A549 (cell line): ENCODE data around the gene TMEM108. TPM values are rescaled to one million over a fixed set of nuclear protein-coding genes. Genes with fewer than 3 reads are reported as not detected.

Source experiments
- ATAC-seq, 2 experiments: fragments of 200-7000 bp in 1 of 2; fragments of >200 bp in 1 of 2; cut with Nextera tagmentation in 1 of 2; cut with Tn5 transposase in 1 of 2; 3 replicates each; pipeline versions ENCODE4 v1.8.0 to v1.9.1; 2018 to 2020; ENCODE audit warnings: mild to moderate bottlenecking in 1 of 2, moderate library complexity in 1 of 2
- CTCF ChIA-PET: fragments of 300-600 bp; sonication (Branson Sonifier 250); formaldehyde crosslinking; extraction: SDS; loops from one replicate; lab custom pipeline; 2021; ENCODE audit warnings: antibody characterized with exemption, inconsistent platforms; lab: Yijun Ruan, JAX
- POLR2A ChIA-PET: fragments of 350-600 bp; formaldehyde crosslinking; extraction: SDS; loops from one replicate; lab custom pipeline; 2021; ENCODE audit warnings: antibody characterized with exemption, inconsistent platforms; lab: Yijun Ruan, JAX
- DNase-seq, 2 experiments: peaks; one replicate each; pipeline versions ENCODE4 v3.0.0 to v3.0.0-alpha.2; 2011 to 2016; ENCODE audit warnings: low read depth in 1 of 2, low spot score in 1 of 2
- FAIRE-seq: peaks from 2 replicates; lab custom pipeline; 2011; peaks lifted over from hg19 to GRCh38; lab: Jason Lieb, UNC
- H3K27ac ChIP-seq, 2 experiments: fragments of >200 bp; sonication (Bioruptor Twin); formaldehyde crosslinking; 3 replicates each; pipeline ENCODE4 v1.5.1; 2016 to 2017
- H3K4me1 ChIP-seq: fragments of >200 bp; sonication (Bioruptor Twin); formaldehyde crosslinking; 3 replicates; pipeline ENCODE4 v1.6.1; 2016
- H3K4me2 ChIP-seq: fragments of >200 bp; sonication (Bioruptor Twin); formaldehyde crosslinking; 3 replicates; pipeline ENCODE4 v1.6.1; 2016
- H3K4me3 ChIP-seq: fragments of >200 bp; sonication (Bioruptor Twin); formaldehyde crosslinking; 3 replicates; pipeline ENCODE4 v1.5.1; 2016
- H3K9me3 ChIP-seq: fragments of >200 bp; sonication (Bioruptor Twin); formaldehyde crosslinking; 3 replicates; pipeline ENCODE4 v1.6.1; 2016
- BHLHE40 ChIP-seq: IDR thresholded peaks from 2 replicates; pipeline ENCODE4 v1.6.1; 2012; ENCODE audit warnings: low read depth, low read length, inconsistent platforms
- CEBPB ChIP-seq, 2 experiments: fragments of >200 bp in 1 of 2; sonication (Bioruptor Twin) in 1 of 2; formaldehyde crosslinking in 1 of 2; IDR thresholded peaks; 2 replicates each; pipeline ENCODE4 v1.6.1; 2012 to 2016
- CHD2 ChIP-seq: fragments of 150-350 bp; IDR thresholded peaks from 2 replicates; pipeline ENCODE4 v1.6.1; 2014; ENCODE audit warnings: low read length; ENCODE audit not compliant: partially characterized antibody
- ESRRA ChIP-seq: fragments of 150-350 bp; IDR thresholded peaks from 2 replicates; pipeline ENCODE4 v1.6.1; 2014; ENCODE audit warnings: mild to moderate bottlenecking, low read length, borderline replicate concordance
- FOSL2 ChIP-seq, 2 experiments: fragments of 450-650 bp in 1 of 2; fragments of >200 bp in 1 of 2; sonication (Bioruptor Twin) in 1 of 2; formaldehyde crosslinking; IDR thresholded peaks; 2 replicates each; pipeline versions ENCODE4 v1.5.0 to v1.6.1; 2016 to 2020; ENCODE audit warnings: mild to moderate bottlenecking in 1 of 2, moderate library complexity in 1 of 2
- FOXS1 ChIP-seq: fragments of 250-450 bp; sonication (Bioruptor Pico); IDR thresholded peaks from 2 replicates; pipeline ENCODE4 v1.5.0; 2020; ENCODE audit warnings: mild to moderate bottlenecking, moderate library complexity
- GATA3 ChIP-seq: IDR thresholded peaks from 2 replicates; pipeline ENCODE4 v1.6.1; 2012; ENCODE audit warnings: borderline replicate concordance
- HEYL ChIP-seq: fragments of 250-450 bp; sonication (Bioruptor Pico); IDR thresholded peaks from 2 replicates; pipeline ENCODE4 v1.8.0; 2021; ENCODE audit warnings: mild to moderate bottlenecking, moderate library complexity
- HOXB5 ChIP-seq: fragments of 250-450 bp; sonication (Bioruptor Pico); IDR thresholded peaks from 2 replicates; pipeline ENCODE4 v1.5.0; 2020; ENCODE audit warnings: mild to moderate bottlenecking, moderate library complexity
- JUN ChIP-seq, 2 experiments: fragments of >200 bp; sonication (Bioruptor Twin); formaldehyde crosslinking; IDR thresholded peaks; 2 replicates in 1 of 2; 3 replicates in 1 of 2; pipeline ENCODE4 v1.6.1; 2016 to 2017
- KDM1A ChIP-seq: fragments of 200-600 bp; sonication (generic); IDR thresholded peaks from 2 replicates; pipeline ENCODE4 v1.6.1; 2016; ENCODE audit warnings: low read depth, mild to moderate bottlenecking
- MAFK ChIP-seq: fragments of 450-650 bp; IDR thresholded peaks from 2 replicates; pipeline ENCODE4 v1.6.1; 2014; ENCODE audit not compliant: partially characterized antibody
- MAZ ChIP-seq: fragments of 150-350 bp; IDR thresholded peaks from 2 replicates; pipeline ENCODE4 v1.6.1; 2014; ENCODE audit warnings: antibody characterized with exemption, low read depth, low read length, borderline replicate concordance
- NFE2L2 ChIP-seq: fragments of 150-350 bp; conservative IDR thresholded peaks from 2 replicates; pipeline ENCODE4 v1.6.1; 2014; ENCODE audit warnings: low read length
- POLR2A ChIP-seq: IDR thresholded peaks from 2 replicates; pipeline ENCODE4 v1.6.1; 2012; ENCODE audit warnings: mild to moderate bottlenecking, low read length
- SMC3 ChIP-seq: fragments of >200 bp; sonication (Bioruptor Twin); formaldehyde crosslinking; IDR thresholded peaks from 3 replicates; pipeline ENCODE4 v1.6.1; 2018; ENCODE audit warnings: inconsistent platforms
- SREBF2 ChIP-seq: fragments of 450-650 bp; IDR thresholded peaks from 2 replicates; pipeline ENCODE4 v1.6.1; 2014; ENCODE audit warnings: mild to moderate bottlenecking, moderate library complexity
- TP53 ChIP-seq: fragments of 250-450 bp; sonication (Bioruptor Pico); IDR thresholded peaks from 2 replicates; pipeline ENCODE4 v1.5.0; 2021; ENCODE audit warnings: mild to moderate bottlenecking, moderate library complexity
- ZNF302 ChIP-seq: fragments of 250-450 bp; sonication (Bioruptor Pico); IDR thresholded peaks from 2 replicates; pipeline ENCODE4 v1.9.0; 2021; ENCODE audit warnings: inconsistent platforms, mild to moderate bottlenecking, moderate library complexity
- ZSCAN20 ChIP-seq: fragments of 250-450 bp; sonication (Bioruptor Pico); IDR thresholded peaks from 2 replicates; pipeline ENCODE4 v1.8.0; 2022; ENCODE audit warnings: mild to moderate bottlenecking, moderate library complexity
- WGBS: methylation state at CpG from one replicate; pipeline ENCODE4 v1.1.6; 2017; ENCODE audit errors: missing lambda C conversion rate; 5-methylcytosine and 5-hydroxymethylcytosine counted together
- polyA plus RNA-seq, 4 experiments: library from polyadenylated mRNA; depleted of rRNA in 3 of 4; stranded (reverse); fragments of >200 nt; fragmentation: RNase III in 1 of 4; extraction: RNeasy Plus Mini Kit Qiagen cat#74134 plus additional on column Dnase treatment in 1 of 4; gene quantifications; 2 replicates in 3 of 4; 3 replicates in 1 of 4; pipeline ENCODE4 v1.2.3, GENCODE V29; 2011 to 2017
- TF ChIP-seq, protein P1 (sequence below): fragments of 250-450 bp; sonication (Bioruptor Pico); IDR thresholded peaks from 2 replicates; pipeline ENCODE4 v1.5.0; 2021; ENCODE audit warnings: mild to moderate bottlenecking, moderate library complexity, borderline replicate concordance
- TF ChIP-seq, protein P2 (sequence below): fragments of 150-350 bp; IDR thresholded peaks from 2 replicates; pipeline ENCODE4 v1.6.1; 2014; ENCODE audit warnings: low read depth, mild to moderate bottlenecking, low read length
- TF ChIP-seq, protein P3 (sequence below): IDR thresholded peaks from 2 replicates; pipeline ENCODE4 v1.6.1; 2012

TMEM108 gene
- polyA plus RNA-seq, 2 of the 4 experiments (the other 2 are of a cell fraction), result not detected

DNA sequence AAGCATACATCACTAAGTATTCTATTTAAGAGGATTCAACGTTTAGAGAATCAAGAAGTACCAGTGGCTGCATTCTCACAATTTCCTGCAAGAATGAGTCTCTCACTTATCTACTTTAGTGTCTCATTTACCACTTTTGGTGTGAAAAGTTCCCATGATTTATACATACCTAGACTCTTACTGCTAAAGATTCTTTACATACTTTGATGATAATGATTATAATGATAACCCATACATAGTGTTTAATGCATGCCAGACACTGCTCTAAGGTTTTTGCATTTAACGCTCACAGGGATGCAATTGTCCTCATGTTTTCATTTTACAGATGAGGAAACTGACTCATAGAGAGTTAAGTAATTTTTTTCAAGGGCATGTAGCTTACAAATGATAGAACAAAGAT, 133.6 kb downstream of the TMEM108 start (continued):
- TF ChIP-seq NFE2L2, result no peak
- TF ChIP-seq FOSL2 (IDR thresholded peaks at IDR 0.05), result no peak
- no peak for TF ChIP-seq FOSL2 (CRISPR knock-in tag; IDR thresholded peaks at IDR 0.05)
- TF ChIP-seq, all 56 proteins: peak for 0

DNA sequence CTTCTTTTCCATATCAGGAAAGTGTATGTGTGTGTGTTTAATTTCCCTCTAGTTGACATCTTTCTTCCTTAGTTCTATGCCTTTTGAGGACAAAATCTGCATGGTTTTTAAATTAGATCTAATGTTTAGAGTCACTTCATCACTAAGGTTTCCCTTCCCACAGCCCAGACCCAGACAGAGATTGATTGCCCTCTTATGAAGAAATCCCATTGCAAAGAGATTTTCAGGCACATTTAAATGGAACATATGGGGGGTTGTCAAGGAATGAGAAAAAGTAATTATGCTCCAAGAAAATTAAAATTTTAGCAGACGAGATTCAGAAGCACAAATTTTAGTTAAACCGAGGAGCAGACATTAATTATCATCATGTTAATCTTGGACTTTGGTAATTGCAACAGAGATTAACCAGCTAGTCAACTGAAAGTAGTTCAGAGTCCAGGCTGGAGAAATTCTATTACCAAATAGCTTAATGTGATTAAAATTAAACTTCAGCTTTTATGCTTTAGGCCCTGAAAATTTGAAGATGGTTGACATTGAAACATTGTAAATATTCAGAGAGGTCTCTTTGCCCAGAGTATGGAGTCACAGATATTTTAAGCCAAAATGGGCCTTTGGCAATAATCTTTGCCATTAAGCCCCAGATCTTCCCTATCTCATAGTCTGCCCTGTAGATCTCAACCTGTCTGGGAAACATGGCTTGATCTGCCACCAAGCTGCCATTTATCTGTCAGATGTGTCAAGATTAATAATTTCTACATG, 143.4 kb downstream of the TMEM108 start:
- H3K4me3 ChIP-seq, result no peak overlapping the region
- no peak overlapping the region for H3K27ac ChIP-seq
- CTCF ChIA-PET, result no interaction called here
- no peak for DNase-seq
- no peak overlapping the region for H3K4me2 ChIP-seq
- H3K4me1 ChIP-seq, result no peaks in the 10 kb centered on the region
- no peak for FAIRE-seq
- no peak for ATAC-seq
- POLR2A ChIA-PET, result no interaction called here
- WGBS, result 0% methylated on average over 2 of the region's 2 CpGs
- H3K9me3 ChIP-seq, result no peaks in the 10 kb centered on the region
- no peak for TF ChIP-seq JUN (IDR thresholded peaks at IDR 0.05)
- TF ChIP-seq ZSCAN20 (CRISPR knock-in tag), result no peak
- no peak for TF ChIP-seq NFE2L2
- TF ChIP-seq CHD2, result no peak
- TF ChIP-seq POLR2A, result no peak
- TF ChIP-seq TP53 (CRISPR knock-in tag), result no peak
- TF ChIP-seq KDM1A, result no peak
- TF ChIP-seq SREBF2, result no peak
- TF ChIP-seq, protein P1, sequence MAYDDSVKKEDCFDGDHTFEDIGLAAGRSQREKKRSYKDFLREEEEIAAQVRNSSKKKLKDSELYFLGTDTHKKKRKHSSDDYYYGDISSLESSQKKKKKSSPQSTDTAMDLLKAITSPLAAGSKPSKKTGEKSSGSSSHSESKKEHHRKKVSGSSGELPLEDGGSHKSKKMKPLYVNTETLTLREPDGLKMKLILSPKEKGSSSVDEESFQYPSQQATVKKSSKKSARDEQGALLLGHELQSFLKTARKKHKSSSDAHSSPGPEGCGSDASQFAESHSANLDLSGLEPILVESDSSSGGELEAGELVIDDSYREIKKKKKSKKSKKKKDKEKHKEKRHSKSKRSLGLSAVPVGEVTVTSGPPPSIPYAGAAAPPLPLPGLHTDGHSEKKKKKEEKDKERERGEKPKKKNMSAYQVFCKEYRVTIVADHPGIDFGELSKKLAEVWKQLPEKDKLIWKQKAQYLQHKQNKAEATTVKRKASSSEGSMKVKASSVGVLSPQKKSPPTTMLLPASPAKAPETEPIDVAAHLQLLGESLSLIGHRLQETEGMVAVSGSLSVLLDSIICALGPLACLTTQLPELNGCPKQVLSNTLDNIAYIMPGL, result no peak
- TF ChIP-seq, protein P2, sequence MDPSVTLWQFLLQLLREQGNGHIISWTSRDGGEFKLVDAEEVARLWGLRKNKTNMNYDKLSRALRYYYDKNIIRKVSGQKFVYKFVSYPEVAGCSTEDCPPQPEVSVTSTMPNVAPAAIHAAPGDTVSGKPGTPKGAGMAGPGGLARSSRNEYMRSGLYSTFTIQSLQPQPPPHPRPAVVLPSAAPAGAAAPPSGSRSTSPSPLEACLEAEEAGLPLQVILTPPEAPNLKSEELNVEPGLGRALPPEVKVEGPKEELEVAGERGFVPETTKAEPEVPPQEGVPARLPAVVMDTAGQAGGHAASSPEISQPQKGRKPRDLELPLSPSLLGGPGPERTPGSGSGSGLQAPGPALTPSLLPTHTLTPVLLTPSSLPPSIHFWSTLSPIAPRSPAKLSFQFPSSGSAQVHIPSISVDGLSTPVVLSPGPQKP, result no peak

DNA sequence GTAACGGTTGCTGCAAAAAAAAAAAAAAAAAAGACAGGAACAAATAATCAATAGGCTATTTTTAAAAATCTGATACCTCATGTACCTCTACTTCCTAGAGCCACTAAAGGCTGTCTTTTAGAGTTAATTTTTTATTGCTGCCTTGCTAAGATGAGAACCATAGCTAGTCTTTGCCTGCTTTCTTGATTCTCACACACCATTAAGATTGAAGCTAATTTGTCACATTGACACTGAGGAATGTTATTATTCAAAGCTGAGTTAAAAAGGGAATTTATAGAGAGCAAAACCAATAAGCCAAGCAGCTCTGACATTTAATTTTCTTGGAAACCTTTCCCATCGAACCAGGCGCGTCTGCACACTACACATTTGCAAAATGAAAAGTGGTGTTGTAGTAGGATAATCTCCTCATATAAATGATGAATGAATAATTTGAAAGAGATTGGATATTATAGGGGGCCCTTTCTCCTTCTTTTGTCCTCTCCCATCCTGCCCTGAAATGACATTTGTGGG, 149.7 kb downstream of the TMEM108 start:
- no peak overlapping the region for H3K4me3 ChIP-seq
- FAIRE-seq (no peak), ATAC-seq (no peak), DNase-seq (no peak)
- no peak for TF ChIP-seq NFE2L2
- TF ChIP-seq, protein P3, sequence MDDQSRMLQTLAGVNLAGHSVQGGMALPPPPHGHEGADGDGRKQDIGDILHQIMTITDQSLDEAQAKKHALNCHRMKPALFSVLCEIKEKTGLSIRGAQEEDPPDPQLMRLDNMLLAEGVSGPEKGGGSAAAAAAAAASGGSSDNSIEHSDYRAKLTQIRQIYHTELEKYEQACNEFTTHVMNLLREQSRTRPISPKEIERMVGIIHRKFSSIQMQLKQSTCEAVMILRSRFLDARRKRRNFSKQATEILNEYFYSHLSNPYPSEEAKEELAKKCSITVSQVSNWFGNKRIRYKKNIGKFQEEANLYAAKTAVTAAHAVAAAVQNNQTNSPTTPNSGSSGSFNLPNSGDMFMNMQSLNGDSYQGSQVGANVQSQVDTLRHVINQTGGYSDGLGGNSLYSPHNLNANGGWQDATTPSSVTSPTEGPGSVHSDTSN, result no peak
- no peak for TF ChIP-seq MAZ
- no peak for TF ChIP-seq TP53 (CRISPR knock-in tag)
- no peak for TF ChIP-seq ZSCAN20 (CRISPR knock-in tag)
- CTCF ChIA-PET, result no interaction called here
- no peaks in the 10 kb centered on the region for H3K4me1 ChIP-seq
- no peak overlapping the region for H3K4me2 ChIP-seq
- H3K27ac ChIP-seq, result no peak overlapping the region
- H3K9me3 ChIP-seq, result no peaks in the 10 kb centered on the region
- 41% methylated on average over 4 of the region's 4 CpGs for WGBS
- POLR2A ChIA-PET, result no interaction called here

DNA sequence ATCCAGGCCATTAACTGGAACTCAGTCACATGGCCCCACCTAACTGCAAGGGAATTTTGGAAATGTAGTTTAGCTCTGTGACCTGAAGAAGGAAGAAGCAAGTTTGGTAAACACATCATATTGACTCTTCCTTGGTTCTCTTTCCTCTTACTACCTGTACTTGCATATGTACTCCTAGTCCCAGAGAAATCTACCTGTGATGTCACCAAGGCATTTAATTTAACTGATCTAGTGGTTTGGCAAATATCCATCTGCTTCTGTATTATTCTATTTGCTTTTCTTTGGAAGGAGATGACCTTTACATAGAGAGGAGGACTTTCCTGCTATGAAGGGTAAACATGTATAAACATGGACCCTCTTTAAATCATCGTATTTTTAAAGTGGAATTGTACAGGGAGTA, 150.8 kb downstream of the TMEM108 start:
- ATAC-seq, result no peak
- H3K27ac ChIP-seq, result no peak overlapping the region
- DNase-seq, result no peak
- no peak for FAIRE-seq
- WGBS, result 0% methylated on average over 1 of the region's 1 CpG
- no peaks in the 10 kb centered on the region for H3K9me3 ChIP-seq
- no peak overlapping the region for H3K4me2 ChIP-seq
- H3K4me1 ChIP-seq, result no peaks in the 10 kb centered on the region
- ChIA-PET POLR2A (no interaction called here), CTCF (no interaction called here)
- H3K4me3 ChIP-seq, result no peak overlapping the region
- TF ChIP-seq HOXB5 (CRISPR knock-in tag) (no peak), GATA3 (no peak), SMC3 (no peak), MAFK (no peak), BHLHE40 (no peak), FOXS1 (CRISPR knock-in tag) (no peak), NFE2L2 (no peak), ESRRA (no peak), HEYL (CRISPR knock-in tag) (no peak), CEBPB (IDR thresholded peaks at IDR 0.05) (no peak), ZNF302 (CRISPR knock-in tag) (no peak)
- TF ChIP-seq, protein P1, result no peak
- TF ChIP-seq, protein P2, result no peak
